Measurements from ENCODE around the gene PMPCA. TPM values are rescaled to one million over a fixed set of nuclear protein-coding genes. Genes with fewer than 3 reads are reported as not detected.

PMPCA gene
- total and polyA plus RNA-seq, 2 donors (not counting 1 experiment from before 2014, with no cell fraction given), result 26.4 to 70.2 TPM

GRCh38 chr9:136395020-136395340, 15.5 kb upstream of the PMPCA start:
- Histone ChIP-seq H4K20me1 (ENCODE audit: control insufficient read depth, extremely low read depth, insufficient read depth, low read length) (no peaks in the 10 kb centered on the region), H3K79me2 (ENCODE audit: control insufficient read depth, insufficient read depth, low read length) (peaks cover 20% of the 10 kb centered on the region), H3K4me2 (ENCODE audit: extremely low read depth, insufficient read depth, low read length) (no peak overlapping the region), H3K4me1 (ENCODE audit: control insufficient read depth, extremely low read depth, insufficient read depth, low read length) (peaks cover 6% of the 10 kb centered on the region), H3K27ac (ENCODE audit: insufficient read depth, low read length) (no peak overlapping the region), H3K36me3 (ENCODE audit: control insufficient read depth, insufficient read depth, low read length) (peaks cover 27% of the 10 kb centered on the region), H3K4me3 (replicated peaks in 1 of 4; ENCODE audit: control extremely low read depth in 1 of 4, insufficient read depth in 1 of 4, low read depth in 3 of 4, low read length in 4 of 4) (no peak overlapping the region), H2AFZ (ENCODE audit: low read length) (no peak overlapping the region), H3K27me3 (ENCODE audit: control insufficient read depth, insufficient read depth, low read length) (no peaks in the 10 kb centered on the region), H3K9me3 (ENCODE audit: control insufficient read depth, insufficient read depth, low read depth, low read length) (no peaks in the 10 kb centered on the region), H3K9ac (ENCODE audit: insufficient read depth, low read length) (no peak overlapping the region)
- no peak for DNase-seq (ENCODE audit: low read depth in 2 of 2)
- TF ChIP-seq EZH2 (IDR thresholded peaks at IDR 0.05; ENCODE audit: low read length, missing control alignments) (no peak), CTCF (conservative IDR thresholded peaks at IDR 0.05 in 1 of 2, IDR thresholded peaks at IDR 0.05 in 1 of 2; ENCODE audit: low read depth in 1 of 2, low read length in 2 of 2) (no peak)

DNA sequence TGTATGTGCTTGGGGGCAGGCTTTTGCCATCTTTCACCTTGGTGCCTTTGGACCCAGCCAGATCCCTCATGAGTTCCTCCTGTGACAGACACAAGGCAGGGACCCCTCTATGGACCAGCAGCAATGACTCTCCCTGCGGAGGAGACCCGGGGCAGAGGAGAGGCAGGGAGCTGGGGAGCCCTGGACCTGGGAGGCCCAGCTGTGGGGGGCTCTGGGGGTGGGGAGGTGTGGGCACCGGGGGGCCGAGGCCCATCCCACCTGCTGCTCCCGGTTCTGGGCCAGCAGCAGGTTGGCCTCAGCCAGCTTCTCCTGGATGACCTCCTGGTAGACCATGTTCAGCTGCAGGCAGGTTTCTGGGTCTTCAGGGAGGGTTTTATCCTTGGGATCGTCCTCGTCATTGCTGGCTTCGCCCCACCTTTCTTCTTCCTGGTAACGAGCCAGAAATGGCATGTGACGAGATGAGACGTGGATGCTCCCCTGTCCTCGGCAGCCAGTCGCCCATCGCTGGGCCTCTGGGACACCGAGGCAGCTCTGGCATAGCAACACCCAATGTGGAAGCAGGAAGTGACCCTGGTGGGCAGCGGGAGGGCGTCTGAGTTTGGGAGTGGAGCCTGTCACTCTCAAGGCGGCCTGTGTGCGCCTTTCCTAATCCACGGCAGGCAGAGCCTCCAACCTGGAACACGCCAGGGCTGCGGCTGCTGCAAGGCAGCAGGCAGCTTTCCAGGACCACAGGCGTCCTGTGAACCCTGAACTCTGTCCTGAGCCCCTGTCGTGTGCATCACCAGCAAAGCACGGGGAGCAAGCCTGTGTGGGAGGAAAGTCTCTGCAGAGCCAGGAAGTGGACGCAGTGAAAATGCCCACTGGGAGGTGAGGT, 14.9 kb upstream of the PMPCA start:
- no peaks in the 10 kb centered on the region for H4K20me1 ChIP-seq (ENCODE audit: control insufficient read depth, extremely low read depth, insufficient read depth, low read length)
- no peak overlapping the region for H2AFZ ChIP-seq (ENCODE audit: low read length)
- no peak overlapping the region for H3K4me3 ChIP-seq (replicated peaks in 1 of 4; ENCODE audit: control extremely low read depth in 1 of 4, insufficient read depth in 1 of 4, low read depth in 3 of 4, low read length in 4 of 4)
- H3K4me1 ChIP-seq (ENCODE audit: control insufficient read depth, extremely low read depth, insufficient read depth, low read length), result peaks cover 10% of the 10 kb centered on the region
- no peak overlapping the region for H3K27ac ChIP-seq (ENCODE audit: insufficient read depth, low read length)
- H3K9me3 ChIP-seq (ENCODE audit: control insufficient read depth, insufficient read depth, low read depth, low read length), result no peaks in the 10 kb centered on the region
- peaks cover 20% of the 10 kb centered on the region for H3K79me2 ChIP-seq (ENCODE audit: control insufficient read depth, insufficient read depth, low read length)
- H3K9ac ChIP-seq (ENCODE audit: insufficient read depth, low read length), result no peak overlapping the region
- H3K36me3 ChIP-seq (ENCODE audit: control insufficient read depth, insufficient read depth, low read length), result peaks cover 27% of the 10 kb centered on the region
- H3K4me2 ChIP-seq (ENCODE audit: extremely low read depth, insufficient read depth, low read length), result no peak overlapping the region
- no peaks in the 10 kb centered on the region for H3K27me3 ChIP-seq (ENCODE audit: control insufficient read depth, insufficient read depth, low read length)
- TF ChIP-seq CTCF (conservative IDR thresholded peaks at IDR 0.05 in 1 of 2, IDR thresholded peaks at IDR 0.05 in 1 of 2; ENCODE audit: low read depth in 1 of 2, low read length in 2 of 2) (no peak), EZH2 (IDR thresholded peaks at IDR 0.05; ENCODE audit: low read length, missing control alignments) (no peak)
- DNase-seq (ENCODE audit: low read depth in 2 of 2), result no peak

DNA sequence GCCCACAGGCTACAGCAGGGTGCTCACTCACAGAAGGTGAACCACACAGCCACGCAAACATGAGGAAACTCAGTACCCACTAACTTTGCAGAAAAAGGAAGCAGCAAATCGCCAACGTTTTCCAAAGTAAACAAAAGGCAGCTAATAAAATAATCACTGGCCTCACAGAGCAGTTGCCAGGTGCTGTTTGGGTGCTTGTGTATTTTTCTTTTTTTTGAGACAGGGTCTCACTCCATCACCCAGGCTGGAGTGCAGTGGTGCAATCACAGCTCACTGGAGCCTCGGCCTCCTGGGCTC, 14.3 kb upstream of the PMPCA start:
- Histone ChIP-seq H3K36me3 (ENCODE audit: control insufficient read depth, insufficient read depth, low read length) (peaks cover 27% of the 10 kb centered on the region), H3K9ac (ENCODE audit: insufficient read depth, low read length) (no peak overlapping the region)
- no peak for DNase-seq (ENCODE audit: low read depth in 2 of 2)

More for the DNA sequence above, 14.3 kb upstream of the PMPCA start:
- Histone ChIP-seq H4K20me1 (ENCODE audit: control insufficient read depth, extremely low read depth, insufficient read depth, low read length) (no peaks in the 10 kb centered on the region), H3K4me2 (ENCODE audit: extremely low read depth, insufficient read depth, low read length) (no peak overlapping the region), H3K4me3 (replicated peaks in 1 of 4; ENCODE audit: control extremely low read depth in 1 of 4, insufficient read depth in 1 of 4, low read depth in 3 of 4, low read length in 4 of 4) (no peak overlapping the region), H3K27me3 (ENCODE audit: control insufficient read depth, insufficient read depth, low read length) (no peaks in the 10 kb centered on the region), H3K79me2 (ENCODE audit: control insufficient read depth, insufficient read depth, low read length) (peaks cover 20% of the 10 kb centered on the region), H3K9me3 (ENCODE audit: control insufficient read depth, insufficient read depth, low read depth, low read length) (no peaks in the 10 kb centered on the region), H2AFZ (ENCODE audit: low read length) (no peak overlapping the region), H3K4me1 (ENCODE audit: control insufficient read depth, extremely low read depth, insufficient read depth, low read length) (peaks cover 10% of the 10 kb centered on the region), H3K27ac (ENCODE audit: insufficient read depth, low read length) (no peak overlapping the region)
- TF ChIP-seq EZH2 (IDR thresholded peaks at IDR 0.05; ENCODE audit: low read length, missing control alignments) (no peak), CTCF (conservative IDR thresholded peaks at IDR 0.05 in 1 of 2, IDR thresholded peaks at IDR 0.05 in 1 of 2; ENCODE audit: low read depth in 1 of 2, low read length in 2 of 2) (no peak)
